Astrocyte (in vitro differentiated cells and primary cell): ENCODE data around the gene AQP1.

ENCODE experiments used
- EZH2 ChIP-seq: IDR thresholded peaks from 2 replicates; pipeline ENCODE4 v1.6.1; 2012; ENCODE audit warnings: mild to moderate bottlenecking, low read length, inconsistent platforms; ENCODE audit not compliant: insufficient read depth
- TF ChIP-seq, protein P1 (sequence below): IDR thresholded peaks from 2 replicates; pipeline ENCODE4 v1.5.1; 2011; ENCODE audit warnings: low read depth, mild to moderate bottlenecking, inconsistent platforms, low read length, moderate library complexity; ENCODE audit not compliant: insufficient read depth

- TF ChIP-seq, protein P1, sequence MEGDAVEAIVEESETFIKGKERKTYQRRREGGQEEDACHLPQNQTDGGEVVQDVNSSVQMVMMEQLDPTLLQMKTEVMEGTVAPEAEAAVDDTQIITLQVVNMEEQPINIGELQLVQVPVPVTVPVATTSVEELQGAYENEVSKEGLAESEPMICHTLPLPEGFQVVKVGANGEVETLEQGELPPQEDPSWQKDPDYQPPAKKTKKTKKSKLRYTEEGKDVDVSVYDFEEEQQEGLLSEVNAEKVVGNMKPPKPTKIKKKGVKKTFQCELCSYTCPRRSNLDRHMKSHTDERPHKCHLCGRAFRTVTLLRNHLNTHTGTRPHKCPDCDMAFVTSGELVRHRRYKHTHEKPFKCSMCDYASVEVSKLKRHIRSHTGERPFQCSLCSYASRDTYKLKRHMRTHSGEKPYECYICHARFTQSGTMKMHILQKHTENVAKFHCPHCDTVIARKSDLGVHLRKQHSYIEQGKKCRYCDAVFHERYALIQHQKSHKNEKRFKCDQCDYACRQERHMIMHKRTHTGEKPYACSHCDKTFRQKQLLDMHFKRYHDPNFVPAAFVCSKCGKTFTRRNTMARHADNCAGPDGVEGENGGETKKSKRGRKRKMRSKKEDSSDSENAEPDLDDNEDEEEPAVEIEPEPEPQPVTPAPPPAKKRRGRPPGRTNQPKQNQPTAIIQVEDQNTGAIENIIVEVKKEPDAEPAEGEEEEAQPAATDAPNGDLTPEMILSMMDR = no peak
- TF ChIP-seq EZH2 = no peak
Observed at GRCh38 chr7:30973292-30973691, 61.6 kb downstream of the AQP1 start.
